ENCODE results near the gene TAS1R1.
"Not testable (repeated sequence)": the region's sequence is repeated elsewhere in the genome, so short reads cannot be mapped to it uniquely, and the experiment has no call there.

Gene TAS1R1

GRCh38 chr1:6588893-6589520 is 33.9 kb downstream of the TAS1R1 start:
- no peak for DNase-seq (ENCODE audit: low read depth, low spot score)

- DNase-seq (ENCODE audit: low read depth, low spot score), result no peak
Measured at GRCh38 chr1:6590046-6590445, 34.9 kb downstream of the TAS1R1 start.

GRCh38 chr1:6591222-6591621 is 36.1 kb downstream of the TAS1R1 start:
- no peak for DNase-seq (ENCODE audit: low read depth, low spot score)

GRCh38 chr1:6591644-6592043 is 36.5 kb downstream of the TAS1R1 start:
- DNase-seq (ENCODE audit: low read depth, low spot score), result no peak

GRCh38 chr1:6592441-6592840 is 37.3 kb downstream of the TAS1R1 start:
- no peak for DNase-seq (ENCODE audit: low read depth, low spot score)

- no peak for DNase-seq (ENCODE audit: low read depth, low spot score)
Measured at GRCh38 chr1:6592865-6593593, 37.9 kb downstream of the TAS1R1 start.

- no peak for DNase-seq (ENCODE audit: low read depth, low spot score)
Measured at GRCh38 chr1:6593810-6594209, 38.7 kb downstream of the TAS1R1 start.

GRCh38 chr1:6594977-6595740 is 40.1 kb downstream of the TAS1R1 start:
- DNase-seq (ENCODE audit: low read depth, low spot score), result no peak

- DNase-seq (ENCODE audit: low read depth, low spot score), result no peak
Measured at GRCh38 chr1:6596351-6596750, 41.2 kb downstream of the TAS1R1 start.

GRCh38 chr1:6596886-6597776 is 42.0 kb downstream of the TAS1R1 start:
- no peak for DNase-seq (ENCODE audit: low read depth, low spot score)

- no peak for DNase-seq (ENCODE audit: low read depth, low spot score)
Measured at GRCh38 chr1:6597777-6598131, 42.6 kb downstream of the TAS1R1 start.

- DNase-seq (ENCODE audit: low read depth, low spot score), result peak; percentile 29
Measured at GRCh38 chr1:6599141-6599975, 44.3 kb downstream of the TAS1R1 start.

GRCh38 chr1:6599991-6600390 is 44.9 kb downstream of the TAS1R1 start:
- DNase-seq (ENCODE audit: low read depth, low spot score), result not testable (repeated sequence)

GRCh38 chr1:6600410-6601048 is 45.4 kb downstream of the TAS1R1 start:
- no peak for DNase-seq (ENCODE audit: low read depth, low spot score)

GRCh38 chr1:6601049-6601922 is 46.2 kb downstream of the TAS1R1 start:
- DNase-seq (ENCODE audit: low read depth, low spot score), result peak; percentile 65

- no peak for DNase-seq (ENCODE audit: low read depth, low spot score)
Measured at GRCh38 chr1:6601923-6602668, 47.0 kb downstream of the TAS1R1 start.

- DNase-seq (ENCODE audit: low read depth, low spot score), result peak; percentile 68
Measured at GRCh38 chr1:6602669-6603237, 47.6 kb downstream of the TAS1R1 start, which contains the start of gene KLHL21. Gene KLHL21, minus strand, starts transcription at chr1:6602869. Its CDS starts 52 bp downstream, at chr1:6602817.
